HG03045 (cell line): ENCODE data around the gene FOXP1.
A peak's percentile ranks its signal among the peaks of the same experiment; 100 is the strongest.
"Not testable (repeated sequence)": the region's sequence is repeated elsewhere in the genome, so short reads cannot be mapped to it uniquely, and the experiment has no call there.

Experiments used
- ATAC-seq: cut with Tn5 transposase; IDR thresholded peaks from one replicate; pipeline ENCODE4 v1.9.1; 2021; ENCODE audit warnings: mild to moderate bottlenecking, moderate library complexity; ENCODE audit not compliant: unreplicated experiment

FOXP1 gene

DNA sequence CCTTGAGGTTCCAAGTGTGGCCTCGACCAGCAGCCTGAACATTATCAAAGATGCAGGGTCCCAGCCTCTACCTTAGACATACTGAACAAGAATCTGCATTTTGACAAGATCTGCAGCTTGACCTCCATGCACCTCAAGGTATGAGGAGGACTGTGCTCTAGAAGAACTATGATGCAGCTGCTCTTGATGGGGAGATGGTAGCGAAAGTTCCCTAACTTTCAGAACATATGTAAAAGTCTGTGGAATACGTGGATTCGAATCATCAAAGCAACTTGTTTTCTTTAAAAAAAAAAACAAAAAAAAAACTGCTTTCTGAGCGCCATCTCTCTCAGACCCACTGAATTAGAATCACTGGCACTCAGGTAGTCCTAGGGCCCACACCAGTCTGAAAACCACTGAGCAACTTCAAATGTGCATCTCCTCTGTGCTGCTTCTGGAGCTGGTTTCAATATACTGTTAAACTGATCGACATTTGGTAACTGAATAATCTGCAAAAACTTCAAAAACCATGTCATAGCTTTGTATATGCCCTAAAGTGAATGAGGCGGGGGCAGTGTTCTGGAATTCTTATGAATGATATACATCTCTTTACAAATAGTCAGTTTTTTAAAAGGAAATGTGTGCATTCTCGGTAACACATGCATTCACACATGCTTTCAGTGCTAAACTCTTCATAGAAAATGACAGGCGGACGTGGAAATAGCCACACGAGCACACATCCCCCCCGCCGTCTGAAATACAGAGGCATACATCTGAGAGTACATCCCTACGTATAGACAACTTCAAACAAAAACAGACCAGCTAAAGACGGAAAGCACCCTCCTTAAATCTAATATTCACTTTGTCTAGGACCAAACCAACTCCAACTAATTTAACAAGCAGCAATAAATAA, 128.8 kb downstream of the FOXP1 start:
- ATAC-seq: no peak

DNA sequence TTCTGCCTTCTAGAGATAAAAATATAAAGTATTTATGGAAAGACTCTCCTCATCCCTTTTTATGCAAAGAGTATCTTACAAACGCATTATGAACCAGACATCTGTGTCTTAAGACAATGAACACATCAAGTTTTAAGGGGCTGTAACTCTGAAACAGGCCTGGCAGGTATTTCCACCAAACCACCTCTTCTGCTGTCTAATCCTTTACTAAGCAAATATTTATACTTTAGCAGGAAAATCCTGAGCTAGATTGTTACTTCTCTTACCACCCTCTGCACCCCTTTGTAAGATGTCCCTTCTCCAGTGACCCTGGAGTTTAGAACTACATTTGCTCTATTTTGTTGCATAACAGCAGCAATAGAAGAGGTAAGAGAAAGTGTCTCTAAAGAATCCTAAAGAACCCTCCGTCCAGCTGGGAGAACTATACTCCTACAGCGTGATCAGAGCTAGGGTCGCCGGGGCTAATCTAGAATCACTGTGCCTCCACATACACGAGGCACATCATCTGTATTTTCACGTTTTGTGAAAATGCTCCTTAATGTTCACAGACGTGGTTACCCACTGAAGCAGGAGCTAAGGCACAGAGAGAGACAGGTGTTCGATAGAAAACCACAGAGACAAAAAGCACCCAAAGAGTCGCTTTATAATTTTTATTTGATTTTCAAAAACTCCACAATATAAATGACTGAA, 129.6 kb downstream of the FOXP1 start:
- ATAC-seq: no peak

DNA sequence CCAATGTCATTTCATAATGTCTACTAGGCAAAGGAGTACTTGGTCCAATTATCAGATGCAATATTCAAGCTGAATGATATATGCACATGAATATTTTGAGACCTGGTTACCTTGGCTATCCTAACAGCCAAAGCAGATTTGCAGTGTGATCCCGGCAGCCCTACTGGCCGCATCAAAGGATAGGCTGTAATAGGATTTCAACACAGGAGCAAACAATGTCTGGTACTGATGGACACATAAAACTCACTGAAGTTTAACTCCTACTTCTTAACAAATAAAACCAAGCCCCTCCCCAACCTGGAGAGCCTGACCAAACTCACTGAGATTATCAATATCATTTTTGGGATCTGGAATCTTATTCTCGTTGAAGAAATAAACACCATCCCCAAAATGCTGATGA, 130.2 kb downstream of the FOXP1 start:
- no peak for ATAC-seq

DNA sequence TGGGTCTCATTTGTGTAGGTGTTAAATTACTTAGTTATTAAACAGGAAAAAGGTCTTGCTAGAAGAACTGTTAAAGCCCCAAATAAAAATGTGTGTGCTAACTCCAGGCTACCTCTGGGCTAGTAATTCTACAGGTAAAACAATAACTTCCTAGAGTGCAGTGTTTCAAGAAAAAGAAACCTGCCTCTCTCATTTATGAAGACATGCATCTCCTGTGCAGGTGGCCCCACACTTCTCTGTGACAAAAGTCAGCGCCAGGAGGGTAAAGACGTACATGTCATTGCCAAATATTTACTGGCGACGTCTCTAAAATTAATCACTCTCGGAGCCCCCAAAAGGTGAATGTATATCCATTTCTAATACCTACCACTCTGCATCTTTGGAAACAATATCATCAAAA, 131.7 kb downstream of the FOXP1 start:
- ATAC-seq: no peak

DNA sequence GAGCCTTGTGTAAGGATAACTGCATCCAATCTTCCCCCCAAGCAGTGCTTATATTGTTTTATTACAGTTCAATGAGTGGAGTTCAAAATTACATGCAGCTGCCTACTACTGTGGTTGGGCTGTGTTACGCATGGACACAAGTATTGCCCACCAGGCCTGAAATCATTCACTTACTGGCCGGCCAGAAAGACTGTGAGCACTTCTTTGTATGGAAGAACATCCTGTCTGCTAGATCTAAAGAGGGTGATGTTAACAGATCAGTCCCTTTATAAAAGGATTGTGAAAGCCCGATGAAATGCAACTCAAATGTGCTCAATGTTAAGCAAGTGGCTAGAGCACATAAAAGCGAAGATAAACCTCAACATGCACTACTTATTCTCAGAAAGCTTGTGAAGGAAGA, 132.5 kb downstream of the FOXP1 start:
- ATAC-seq: no peak

DNA sequence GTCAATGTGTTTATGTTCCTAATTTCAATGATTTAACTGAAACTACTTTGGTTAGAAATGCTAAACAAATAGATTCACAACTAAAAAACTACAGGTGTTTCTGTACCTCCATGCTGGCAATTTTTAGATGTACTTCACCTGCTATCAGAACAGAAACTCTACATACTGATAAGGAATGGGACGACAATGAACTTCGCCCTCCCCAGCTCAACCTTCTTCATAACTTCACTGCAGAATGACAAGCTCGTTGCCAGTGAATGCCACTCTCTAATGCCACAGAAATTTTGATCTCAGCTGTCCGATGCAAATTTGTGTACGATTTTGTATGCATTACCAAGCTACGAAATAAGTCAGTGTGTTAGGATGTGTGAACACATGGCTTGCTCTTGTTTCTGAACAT, 133.4 kb downstream of the FOXP1 start:
- no peak for ATAC-seq

DNA sequence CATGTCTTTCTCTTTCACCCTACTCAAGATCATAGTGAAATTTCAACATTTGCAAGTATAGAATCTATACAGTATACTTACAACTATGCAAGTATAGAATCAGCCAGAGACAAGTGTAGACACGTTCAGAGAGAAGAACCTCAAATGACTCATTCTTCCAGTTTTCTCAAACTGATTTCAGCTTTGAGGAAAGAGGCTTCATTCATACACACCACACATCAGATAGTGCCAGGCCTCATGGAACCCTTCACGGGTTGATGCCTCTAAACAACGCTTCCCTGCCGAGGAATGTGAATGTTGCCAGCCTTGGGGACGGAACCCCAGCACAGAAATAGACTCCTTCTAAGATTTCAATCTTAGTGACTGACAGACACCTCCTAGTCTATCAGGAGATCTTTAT, 135.7 kb downstream of the FOXP1 start:
- no peak for ATAC-seq

DNA sequence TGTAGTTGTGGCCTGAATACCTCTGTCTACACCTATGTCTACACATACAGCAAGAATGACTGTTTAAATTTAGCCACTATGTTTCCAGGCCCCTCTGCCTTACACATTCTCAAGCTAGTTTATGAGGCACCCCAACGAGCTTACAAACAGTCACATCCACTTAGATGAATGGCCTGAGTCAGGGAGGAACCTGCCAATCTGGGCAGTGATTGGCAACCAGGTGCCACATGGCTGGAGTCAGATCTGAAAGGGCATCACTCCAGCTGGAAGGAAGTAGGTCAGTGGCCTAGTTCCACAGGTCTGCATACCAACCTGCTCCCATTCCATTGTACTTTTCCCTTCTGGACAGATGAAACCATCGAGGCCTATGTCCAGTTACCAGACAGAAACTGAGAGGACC, 136.3 kb downstream of the FOXP1 start:
- no peak for ATAC-seq

DNA sequence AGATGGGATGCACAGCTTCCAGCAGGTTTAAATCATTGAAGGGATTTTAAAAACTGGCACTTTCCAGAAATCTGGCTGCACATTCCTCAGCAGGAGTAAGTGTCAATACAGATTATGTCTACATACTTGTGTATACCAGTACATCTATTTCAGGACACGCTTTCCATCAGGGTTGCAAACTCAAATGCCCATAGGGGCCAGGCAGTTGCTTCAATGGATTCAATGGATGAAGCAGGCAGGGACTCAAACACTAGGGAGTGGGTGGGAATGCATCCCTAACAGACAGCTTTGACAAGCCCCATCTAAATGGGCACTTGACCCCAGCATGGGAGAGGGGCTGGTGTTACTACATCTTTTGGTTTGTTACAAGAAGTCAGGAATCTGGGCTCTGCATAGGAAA, 136.8 kb downstream of the FOXP1 start:
- ATAC-seq: no peak

DNA sequence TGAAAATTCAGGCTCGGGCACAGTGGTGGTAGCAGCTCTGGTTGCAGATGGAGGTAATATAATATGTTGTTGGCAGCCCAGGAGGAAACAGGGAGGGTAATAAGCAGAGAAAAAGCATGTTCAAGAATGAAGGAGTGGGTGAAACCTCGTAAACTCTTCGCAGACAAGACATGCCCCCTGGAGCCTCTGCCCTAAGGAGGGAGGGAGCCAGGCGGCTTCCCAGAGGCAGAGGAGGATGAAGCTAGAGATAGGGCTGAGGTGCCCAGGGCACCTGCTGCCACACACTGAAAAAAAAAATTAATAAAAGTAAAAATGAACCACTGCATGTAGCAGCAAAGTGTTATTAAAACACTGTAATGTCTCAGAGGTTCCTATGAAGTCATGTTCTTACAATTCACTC, 137.3 kb downstream of the FOXP1 start:
- ATAC-seq: no peak

DNA sequence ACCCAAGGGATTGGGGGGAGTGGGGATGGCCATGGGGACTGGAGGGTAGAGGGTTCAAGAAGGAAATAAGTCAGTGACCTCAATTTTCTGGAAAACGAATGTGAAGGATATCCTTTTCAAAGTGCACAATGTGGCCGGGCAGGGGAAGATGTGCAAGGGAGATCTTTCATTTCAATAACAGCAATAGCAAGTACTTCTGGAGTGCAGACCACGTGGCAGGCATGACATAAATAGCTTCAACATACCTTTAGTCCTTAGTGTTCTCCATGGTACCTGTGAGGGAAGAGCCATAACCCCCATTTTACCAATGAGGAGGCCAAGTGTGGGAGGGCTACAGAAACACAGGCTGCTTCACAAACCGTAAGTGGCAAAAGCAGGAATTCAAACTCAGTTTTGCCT, 138.7 kb downstream of the FOXP1 start:
- ATAC-seq: no peak

DNA sequence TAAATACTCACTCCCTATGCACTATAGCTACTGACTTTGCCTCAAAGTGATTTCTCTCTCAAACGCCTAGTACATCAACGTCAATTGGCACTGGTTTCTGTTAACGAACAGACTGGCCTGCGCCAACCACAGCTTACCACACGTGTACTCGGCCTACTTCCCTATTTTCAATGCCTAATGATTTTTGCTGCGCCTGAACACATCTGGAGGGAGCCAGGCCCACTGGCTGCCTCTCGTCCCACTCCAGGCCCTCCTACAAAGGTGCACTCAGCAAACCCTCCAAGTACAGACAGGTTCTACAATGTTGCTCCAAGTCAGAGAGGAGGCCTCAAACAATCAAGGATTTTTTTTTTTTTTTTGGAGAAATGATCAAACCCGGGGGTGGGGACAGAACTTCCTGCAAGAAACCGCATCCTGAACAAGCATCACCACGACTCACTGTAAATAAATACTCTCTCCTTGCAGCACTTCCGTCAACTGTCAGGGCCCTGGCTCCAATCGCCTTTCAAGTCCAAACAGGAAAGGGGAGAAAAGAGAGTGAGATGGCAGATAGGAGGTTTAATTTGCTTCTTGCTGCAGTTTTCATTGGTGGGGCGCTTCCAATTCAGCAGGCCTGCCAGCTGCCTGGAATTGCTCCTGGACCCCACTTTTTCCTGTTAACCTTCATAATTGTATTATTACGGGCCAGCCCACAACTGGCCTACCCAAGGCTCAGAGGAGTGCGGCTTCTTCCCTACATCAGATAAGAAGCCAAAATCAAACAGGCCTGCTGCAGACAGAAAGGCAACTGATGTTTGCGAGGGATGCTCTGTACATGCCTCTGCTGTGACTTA, 139.3 kb downstream of the FOXP1 start:
- ATAC-seq: peak; percentile 94

DNA sequence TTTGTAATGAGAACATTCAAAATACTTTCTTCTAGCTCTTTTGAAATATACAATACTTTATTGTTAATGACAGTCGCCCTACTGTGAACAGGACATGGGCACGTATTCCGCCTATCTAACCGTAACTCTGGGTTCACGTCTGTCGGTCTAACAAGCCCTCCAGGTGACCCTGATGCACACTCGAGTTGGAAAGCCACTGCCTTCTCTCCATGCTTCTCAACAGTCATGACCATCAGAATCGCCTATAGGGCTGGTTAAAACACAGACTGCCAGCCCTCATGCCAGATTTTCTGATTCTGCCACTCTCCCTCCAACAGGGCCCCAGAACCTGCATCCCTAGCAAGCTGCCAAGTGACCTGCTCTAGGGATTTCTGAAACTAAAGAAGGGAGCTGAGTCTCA, 140.2 kb downstream of the FOXP1 start:
- no peak for ATAC-seq

DNA sequence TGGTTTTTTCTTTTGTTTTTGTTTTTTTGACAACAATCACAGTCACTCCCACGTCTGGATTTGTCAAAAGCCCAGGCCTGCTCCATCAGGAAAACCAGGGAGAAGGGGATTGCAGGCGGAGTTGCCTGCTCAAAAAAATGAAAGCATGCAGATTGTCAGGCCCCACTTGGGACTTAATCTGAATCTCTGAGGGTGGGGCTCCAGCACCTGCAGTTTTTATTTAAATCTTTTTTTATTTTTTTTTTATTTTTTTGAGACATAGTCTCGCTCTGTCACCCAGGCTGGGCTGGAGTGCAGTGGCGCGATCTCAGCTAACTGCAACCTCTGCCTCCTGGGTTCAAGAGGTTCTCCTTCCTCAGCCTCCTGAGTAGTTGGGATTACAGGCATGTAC, 140.9 kb downstream of the FOXP1 start:
- no peak for ATAC-seq

DNA sequence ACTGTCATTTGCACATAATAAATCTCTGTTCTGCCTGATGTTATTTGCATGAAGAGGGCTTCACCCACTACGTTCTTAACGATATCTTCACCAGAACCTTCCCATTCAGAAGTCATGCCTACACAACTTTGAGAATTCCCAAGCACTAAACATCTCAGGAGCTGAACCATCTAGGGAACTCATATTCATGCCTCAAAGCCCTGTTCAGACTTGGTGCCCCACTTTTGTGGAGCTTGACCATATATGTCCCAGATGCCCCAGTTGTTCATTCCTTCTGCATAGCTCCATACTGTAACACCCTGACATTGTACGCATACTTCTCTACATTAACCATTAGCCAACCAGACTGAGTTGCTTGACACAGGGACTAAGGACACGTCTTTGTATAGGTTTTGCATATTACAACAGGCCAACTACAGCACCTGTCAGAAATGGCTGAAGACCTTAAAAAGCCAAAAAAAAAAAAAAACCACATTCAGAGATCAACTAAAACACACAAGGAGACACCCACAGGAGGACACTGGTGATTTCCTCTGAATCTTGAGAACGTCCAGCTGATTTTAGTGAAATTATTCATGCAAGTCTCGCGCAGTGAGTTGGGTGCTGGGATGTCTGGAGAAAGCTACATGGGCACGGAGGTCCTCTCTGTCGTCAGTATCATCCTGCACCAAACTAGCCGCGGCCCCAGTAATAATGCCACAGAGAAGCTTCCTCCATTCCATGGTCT, 141.4 kb downstream of the FOXP1 start:
- ATAC-seq: no peak

DNA sequence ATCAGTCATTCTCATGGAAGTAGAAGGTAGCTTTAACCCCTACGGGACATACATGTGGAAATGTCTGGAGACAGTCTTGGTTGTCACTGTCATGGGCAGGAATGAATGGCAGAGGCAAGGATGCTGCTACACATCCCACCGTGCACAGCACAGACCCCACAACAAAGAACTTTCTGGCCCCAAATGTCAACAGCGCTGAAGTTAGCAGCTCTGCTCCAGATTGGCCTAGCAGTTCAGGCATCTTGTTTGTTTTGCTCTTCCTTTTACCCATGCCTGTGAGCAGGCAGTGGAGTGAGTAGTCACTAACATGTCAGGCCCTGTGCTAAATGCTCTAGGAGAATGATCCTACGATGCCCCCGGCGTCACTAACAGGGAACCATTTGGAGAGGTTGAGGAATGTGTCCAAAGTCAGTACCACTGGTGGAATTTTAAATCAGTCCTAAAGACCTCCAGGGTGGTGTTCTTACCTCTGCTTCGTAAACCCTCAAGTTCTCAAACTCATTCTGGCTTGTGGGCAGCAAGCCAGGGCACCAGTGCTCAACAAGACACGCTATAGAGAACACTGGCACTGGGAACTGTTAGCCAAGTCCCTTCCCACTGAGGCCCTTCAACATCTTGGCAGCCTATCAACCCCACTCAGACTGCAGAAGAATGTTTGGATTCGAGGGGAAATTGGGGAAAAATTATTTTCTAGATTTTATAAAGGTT, 142.2 kb downstream of the FOXP1 start:
- ATAC-seq: no peak

DNA sequence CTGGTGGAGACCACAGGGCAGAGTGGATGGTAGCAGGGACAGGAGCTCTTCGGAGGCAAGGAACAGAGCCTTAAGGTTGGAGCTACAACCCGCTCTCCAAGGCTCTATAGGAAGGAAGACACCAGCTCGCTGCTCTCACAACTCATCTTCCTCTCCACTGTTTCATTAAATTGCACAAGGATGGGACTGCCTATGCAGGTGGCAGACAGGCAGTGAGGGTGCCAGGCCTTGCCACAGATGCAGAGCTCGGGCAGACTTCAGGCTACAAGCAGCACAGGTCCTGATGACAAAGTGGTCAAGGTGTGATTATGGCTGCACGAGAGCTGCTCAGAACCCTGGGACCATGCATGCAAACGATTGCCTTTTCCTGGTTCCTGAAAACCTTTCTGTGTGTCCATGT, 144.6 kb downstream of the FOXP1 start:
- ATAC-seq: no peak

DNA sequence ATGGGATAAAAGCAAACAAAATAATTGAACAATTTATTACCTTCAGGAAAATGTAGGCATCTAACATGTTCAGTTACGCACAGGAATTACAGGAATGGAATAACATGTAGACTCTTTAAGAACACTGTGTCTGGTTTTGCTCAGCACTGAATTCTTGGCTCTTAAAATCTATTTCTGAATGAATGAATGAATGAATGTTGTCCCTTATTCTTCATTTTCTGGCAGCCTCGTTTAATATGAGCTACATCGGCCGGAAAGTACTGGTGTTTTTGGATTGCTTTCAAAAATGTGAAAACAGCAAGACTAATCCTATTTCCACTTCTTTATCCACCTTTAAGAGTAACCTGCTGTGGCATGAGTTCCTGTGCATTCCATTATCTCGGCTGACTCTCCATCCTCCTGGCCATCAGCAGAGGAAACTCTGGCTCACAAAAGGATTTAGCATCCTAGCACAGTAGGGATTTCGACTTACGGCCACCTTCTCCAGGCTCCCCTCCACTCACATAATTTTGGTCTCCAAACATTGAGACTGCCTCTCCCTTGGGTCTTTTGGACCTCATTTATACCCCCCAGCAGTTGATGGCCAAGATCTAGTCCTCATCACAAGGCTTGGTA, 145.3 kb downstream of the FOXP1 start:
- no peak for ATAC-seq

DNA sequence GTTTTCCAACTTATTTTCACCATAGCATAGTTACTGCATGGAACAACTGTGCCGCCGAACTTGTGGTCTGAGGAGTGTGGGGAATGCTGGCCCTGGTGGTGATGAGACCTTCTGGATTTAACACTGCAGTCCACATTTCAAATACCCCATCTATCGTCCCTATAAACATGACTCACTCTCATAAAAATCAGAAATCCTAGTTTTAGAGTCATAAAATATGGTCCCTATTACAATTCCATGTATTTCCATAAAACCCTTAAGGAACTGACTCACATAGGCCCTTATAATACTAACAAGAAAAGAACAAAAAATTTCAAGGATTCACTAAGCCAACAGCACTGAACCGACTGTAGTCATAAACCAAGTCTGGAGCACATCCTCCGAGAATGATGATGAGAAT, 147.2 kb downstream of the FOXP1 start:
- ATAC-seq: no peak

DNA sequence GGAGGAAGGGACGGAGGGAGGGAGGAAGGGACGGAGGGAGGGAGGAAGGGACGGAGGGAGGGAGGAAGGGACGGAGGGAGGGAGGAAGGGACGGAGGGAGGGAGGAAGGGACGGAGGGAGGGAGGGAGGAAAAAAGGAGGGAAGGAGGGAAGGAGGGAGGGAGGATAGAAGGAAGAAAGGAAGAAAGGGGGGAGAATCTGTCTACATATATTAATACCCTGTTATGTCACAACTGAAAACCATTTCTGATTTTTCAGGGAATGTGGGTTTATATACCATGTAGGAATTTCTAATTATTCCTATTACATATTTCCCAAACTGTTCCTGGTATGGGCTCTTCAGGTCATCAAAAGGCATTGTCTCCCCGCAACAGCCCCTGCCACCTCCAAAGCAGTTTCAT, 147.7 kb downstream of the FOXP1 start:
- not testable (repeated sequence) for ATAC-seq
